HTERT RPE-1 (cell line): ENCODE data around the gene GADD45GIP1.
"Not testable (repeated sequence)": the region's sequence is repeated elsewhere in the genome, so short reads cannot be mapped to it uniquely, and the experiment has no call there.

Source experiments
- in situ Hi-C: fragments of 300-500 bp; cut with MboI; formaldehyde crosslinking; loops from 4 replicates; pipeline ENCODE4 v1.14.3; 2020; ENCODE audit warnings: low sequenced_read_pairs

The GADD45GIP1 gene

DNA sequence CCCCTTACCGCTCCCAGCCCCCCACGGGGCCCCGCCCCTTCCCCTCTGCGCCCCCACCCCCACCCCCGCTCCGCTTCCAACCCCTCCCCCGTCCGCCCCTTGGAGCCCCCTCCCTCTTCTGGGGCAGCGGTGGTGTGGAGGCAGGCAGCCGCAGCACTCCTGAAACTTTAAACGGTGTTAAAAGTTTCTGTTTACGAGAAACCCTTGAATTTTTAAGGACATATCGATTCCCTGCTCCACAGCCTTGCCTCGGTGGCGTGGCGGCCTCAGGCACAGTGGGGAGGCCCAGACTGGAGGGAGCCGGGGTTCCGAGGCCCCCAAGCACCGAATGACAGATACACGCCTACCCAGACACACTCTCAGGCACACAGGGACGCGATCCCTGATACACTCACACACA is 33.4 kb upstream of the GADD45GIP1 start:
- in situ Hi-C loops = no loop called here

DNA sequence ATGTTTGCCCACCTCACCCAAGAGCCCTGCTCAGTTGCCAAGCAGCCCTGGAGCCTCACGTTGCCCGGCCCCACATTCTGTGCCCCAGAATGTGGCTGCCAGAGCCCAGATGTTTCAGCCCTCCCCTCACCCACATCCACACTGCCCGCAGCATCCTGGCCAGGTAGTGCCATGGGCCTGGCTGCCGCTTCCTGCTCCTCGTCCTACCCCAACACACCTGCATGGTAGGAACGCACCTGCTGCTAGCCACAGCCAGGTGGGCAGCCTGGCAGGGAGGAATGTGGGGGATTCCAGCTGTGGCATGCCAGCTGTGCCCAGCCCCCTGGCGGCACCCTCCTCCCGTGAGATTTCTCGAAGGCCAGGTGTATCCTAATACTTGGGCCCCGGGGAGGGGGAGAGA is 30.8 kb upstream of the GADD45GIP1 start:
- in situ Hi-C loops = no loop called here

DNA sequence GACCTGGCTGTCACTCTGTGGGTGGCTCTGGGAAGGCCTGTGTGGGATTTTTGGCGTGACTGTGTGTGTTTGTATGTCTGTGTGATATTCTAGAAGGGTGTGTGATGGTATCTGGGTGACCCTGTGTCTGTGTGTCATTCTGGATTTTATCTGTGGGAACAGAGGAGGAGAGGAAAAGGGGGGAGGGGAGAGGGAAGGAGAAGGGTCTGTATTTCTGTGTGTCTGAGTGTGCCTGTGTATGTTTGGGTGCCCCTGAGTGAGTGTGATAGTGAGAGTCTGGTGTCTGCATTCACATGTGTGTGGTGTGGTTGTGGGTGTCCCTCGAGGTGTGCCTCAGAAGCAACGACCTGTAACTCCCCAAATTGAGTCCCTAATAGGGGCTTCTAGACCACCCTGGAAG is 30.2 kb upstream of the GADD45GIP1 start:
- in situ Hi-C loops = no loop called here

DNA sequence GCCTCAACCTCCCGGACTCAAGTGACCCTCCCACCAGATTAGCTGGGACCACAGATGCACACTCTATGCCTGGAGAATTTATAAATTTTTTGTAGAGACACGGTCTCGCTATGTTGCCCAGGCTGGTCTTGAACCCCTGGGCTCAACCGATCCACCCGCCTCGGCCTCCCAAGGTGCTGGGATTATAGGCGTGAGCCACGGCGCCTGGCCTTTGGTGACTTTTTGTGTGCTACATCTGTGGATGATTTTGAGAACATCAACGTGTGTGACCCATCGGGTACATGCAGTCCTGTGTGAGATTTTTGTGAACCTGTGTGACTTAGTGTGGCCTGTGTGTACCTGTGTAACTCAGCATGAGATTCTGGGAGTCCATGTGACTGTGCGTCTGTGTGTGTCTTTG is 29.7 kb upstream of the GADD45GIP1 start:
- in situ Hi-C loops = no loop called here

DNA sequence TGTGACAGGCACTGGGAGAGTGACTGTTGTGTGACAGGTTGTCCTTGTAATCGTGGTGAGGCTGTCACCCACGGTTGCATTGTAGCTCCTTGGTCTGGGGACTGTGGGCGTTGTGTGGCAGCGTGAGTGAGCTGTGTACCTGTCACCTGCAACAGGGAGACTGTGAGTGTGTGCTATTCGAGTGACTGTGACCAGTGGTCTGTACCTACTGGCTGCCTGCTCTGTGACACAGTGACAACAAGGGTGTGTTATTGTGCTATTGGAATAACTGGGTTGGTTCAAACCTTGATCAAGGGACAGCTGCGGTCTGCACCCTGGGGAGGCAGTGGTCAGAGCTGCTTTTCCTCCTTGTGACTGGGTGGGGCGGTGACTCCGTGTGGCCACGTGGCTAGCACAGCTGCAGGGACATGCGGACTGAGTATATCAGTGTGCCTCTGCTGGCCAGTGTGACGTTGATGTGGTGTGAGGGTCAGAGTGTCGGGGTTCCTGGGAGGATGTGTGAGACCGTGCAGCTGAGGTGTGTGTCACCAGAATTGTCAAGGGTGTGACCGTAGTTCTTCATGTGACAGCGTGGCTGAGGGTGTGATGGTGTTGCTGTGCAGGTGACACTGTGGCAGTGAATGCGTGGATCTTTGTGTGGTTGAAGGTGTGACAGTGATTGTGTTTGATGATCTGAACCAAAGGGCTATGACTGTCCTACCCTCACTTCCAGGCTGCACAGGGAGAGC is 28.2 kb upstream of the GADD45GIP1 start:
- in situ Hi-C loops = no loop called here

DNA sequence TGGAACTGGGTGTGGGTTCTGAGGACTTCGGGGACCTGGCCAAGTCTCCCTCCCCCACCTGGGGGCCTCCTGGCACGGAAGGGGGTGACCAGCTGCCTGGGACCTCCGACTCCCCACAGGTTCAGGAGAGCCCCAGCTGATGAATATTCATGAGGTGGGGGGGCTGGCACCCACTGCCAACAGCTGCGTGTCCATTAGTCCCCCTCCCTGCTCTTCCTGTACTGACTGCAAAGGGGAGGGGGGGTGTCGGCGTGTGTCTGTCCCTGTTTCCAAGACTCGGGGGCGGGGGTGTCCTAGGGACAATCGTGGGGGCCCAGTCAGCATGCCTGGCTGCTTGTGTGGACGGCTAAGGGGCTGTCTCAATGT is 27.6 kb upstream of the GADD45GIP1 start:
- in situ Hi-C loops = no loop called here

DNA sequence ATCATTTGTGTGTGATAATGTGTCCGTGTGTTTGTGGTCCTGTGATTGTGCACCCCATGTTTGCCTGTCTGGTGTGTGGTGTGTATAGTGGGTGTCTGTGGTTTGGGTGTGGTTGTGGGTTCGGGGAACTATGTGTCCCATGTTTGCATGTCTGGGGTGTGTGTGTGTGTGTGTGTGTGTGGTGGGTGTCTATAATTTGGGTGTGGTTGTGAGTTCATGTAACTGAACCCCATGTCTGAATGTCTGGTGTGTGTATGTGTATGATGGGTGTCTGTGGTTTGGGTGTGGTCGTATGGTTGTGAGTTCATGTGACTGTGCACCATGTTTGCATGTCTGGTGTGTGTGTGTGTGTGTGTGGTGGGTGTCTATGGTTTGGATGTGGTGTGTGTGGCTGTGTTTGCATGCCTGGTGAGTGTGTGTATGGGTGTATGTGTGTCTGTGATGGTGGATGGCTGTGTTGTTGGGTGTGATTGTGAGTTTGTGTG is 27.2 kb upstream of the GADD45GIP1 start:
- in situ Hi-C loops = no loop called here

DNA sequence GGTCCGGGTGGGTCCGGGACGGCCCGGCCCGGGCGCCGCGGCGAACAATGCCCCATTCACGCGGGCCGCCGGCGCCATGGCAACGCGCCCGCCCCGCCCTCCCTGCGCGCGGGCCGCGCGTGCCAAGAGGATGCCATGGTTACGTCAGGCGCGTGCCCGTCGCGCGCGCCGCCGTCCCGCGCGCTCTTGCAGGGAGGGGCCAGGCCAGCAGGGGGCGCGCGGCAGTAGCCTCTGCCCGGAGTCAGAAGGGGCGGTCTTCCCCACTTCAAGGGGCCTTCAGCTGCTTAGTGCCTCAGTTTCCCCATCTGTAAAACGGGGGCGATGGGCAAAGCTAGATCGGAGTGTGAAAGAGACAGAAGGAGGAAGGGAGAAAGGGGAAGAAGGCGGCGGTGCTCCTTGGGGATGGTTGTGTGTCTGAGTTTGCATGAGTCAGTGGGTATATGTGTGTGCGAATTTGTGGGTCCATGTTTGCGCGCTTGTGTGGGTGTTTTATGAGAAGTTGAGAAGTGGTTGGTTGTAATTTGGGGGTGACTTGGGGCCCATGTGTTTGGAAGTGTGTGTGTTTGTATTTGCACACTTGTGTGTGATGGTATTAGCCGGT is 26.6 kb upstream of the GADD45GIP1 start:
- in situ Hi-C loops = no loop called here

DNA sequence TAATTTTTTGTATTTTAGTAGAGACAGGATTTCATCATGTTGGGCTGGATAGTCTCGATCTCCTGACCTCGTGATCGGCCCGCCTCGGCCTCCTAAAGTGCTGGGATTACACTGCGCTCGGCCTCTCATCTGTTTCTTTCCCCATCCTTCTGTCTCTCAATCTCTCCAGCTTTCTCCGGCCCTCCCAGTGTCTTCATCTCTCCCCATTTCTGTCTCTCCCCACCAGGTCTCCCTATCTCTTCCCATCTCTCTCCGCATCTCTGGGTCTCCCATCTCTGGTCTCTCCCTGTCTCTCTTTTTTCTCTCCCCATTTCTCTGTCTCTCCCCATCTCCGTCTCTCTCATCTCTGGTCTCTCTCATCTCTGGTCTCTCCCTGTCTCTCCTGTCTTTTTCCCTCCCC is 26.1 kb upstream of the GADD45GIP1 start:
- in situ Hi-C loops = no loop called here

DNA sequence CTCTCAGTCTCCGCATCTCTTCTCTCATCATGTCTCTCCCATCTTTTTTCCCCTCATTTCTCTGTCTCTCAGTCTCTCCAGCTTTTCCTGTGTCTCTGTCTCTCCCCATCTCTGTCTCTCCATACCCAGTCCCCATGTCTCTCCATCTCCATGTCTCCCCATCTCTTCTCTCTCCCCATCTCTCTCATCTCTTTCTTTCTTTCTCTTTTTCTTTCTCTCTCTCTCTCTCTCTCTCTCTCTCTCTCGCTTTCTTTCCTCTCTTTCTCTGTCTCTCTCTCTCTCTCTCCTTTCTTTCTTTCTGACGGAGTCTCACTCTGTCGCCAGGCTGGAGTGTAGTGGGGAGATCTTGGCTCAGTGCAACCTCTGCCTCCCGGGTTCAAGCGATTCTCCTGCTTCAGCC is 25.6 kb upstream of the GADD45GIP1 start:
- in situ Hi-C loops = no loop called here

DNA sequence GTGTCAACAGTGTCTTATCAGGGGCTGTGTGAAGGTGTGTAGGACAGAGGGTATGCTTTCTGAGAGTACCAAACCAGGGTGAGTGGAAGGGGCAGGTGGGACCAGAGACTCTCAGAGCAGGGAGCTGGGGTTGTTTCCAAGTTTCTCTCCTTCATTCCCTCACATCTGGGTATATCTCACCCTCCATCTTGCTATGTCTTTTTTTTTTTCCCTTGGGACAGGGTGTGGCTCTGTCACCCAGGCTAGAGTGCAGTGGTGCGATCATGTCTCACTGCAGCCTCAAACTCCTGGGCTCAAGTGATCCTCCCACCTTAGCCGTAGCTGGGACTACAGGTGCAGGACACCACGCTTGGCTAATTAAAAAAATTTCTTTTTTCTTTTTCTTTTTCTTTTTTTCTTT is 23.0 kb upstream of the GADD45GIP1 start:
- in situ Hi-C loops = no loop called here

DNA sequence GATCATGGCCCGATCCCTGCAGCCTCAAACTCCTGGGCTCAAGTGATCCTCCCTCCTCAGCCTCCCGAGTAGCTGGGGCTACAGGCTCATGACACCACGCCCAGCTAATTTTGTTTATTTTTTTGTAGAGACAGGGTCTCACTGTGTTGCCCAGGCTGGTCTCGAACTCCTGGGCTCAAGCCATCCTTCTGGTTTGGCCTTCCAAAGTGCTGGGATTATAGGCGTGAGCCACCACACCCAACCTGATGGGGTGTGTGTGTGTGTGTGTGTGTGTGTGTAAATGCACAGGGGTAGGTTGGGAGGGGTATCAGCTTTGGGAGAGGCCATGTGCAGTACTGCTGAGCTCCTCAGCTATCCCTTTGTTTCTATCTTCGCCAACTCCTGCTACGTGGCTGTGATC is 19.1 kb upstream of the GADD45GIP1 start:
- in situ Hi-C loops = not testable (repeated sequence)

DNA sequence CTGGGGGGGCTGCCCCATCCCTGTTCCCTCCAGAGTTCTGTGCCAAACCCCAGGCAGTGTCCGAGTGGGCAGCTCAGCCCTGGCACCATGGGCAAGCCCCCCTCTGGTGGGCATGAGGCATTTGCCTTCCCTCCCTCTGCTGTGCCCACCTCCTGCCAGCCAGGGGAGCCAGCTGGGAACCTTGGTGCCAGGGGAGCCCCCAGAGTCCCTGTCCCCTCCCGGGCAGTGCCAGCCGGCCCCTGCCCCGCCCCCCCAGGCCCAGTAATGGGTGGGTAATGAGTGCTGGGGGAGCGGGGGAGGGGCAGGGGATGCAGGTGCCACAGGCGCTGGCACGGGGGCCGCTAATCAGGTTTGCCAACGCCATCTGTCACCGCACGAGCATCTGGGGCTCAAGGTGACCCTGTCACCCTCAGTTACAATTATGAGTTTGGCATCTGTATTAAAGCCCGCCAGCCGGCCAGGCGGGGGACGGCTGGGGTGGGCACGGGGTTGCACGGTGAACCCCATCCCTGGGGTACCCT is 18.3 kb upstream of the GADD45GIP1 start:
- in situ Hi-C loops = no loop called here

DNA sequence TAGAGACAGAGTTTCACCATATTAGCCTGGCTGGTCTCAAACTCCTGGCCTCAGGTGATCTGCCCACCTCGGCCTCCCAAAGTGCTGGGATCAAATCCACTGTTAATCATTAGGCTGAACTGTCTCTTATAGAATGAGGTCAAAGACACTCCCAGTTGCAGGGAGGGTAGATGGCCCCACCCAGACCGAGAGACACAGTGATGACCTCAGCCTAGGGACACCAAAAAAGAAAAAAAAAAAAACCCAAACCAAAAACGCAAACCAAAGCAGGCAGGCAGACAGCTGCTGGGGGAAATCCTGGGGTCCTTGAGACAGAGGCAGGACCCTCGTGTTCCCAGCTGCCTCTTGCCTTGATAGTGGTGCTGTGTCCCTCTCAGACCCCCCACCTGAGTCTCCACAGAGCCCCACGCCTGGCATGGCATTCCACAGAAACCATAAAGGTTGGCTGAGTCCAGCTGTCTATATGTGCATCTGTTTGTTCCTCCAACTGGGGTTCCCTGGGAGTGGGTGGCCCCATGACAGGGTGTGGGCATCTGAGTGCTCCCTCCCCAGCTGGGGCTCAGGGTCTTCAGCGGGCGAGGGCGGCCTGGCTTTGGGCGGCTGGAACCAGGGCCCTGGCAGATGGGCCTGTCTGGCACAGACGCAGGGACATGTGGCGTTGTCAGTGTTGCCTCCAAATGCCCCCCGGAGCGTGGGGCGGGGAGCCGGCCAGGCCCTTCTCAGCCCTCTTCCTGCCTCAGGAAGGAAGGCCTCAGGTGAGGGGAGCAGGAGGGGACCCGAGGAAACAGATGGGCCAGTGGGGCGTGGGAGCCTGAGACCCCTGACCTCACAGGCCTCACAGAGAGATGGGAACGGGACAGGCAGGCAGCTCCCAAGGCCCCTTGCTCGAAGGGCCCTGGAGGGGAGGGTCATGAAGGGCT is 17.5 kb upstream of the GADD45GIP1 start:
- in situ Hi-C loops = no loop called here

DNA sequence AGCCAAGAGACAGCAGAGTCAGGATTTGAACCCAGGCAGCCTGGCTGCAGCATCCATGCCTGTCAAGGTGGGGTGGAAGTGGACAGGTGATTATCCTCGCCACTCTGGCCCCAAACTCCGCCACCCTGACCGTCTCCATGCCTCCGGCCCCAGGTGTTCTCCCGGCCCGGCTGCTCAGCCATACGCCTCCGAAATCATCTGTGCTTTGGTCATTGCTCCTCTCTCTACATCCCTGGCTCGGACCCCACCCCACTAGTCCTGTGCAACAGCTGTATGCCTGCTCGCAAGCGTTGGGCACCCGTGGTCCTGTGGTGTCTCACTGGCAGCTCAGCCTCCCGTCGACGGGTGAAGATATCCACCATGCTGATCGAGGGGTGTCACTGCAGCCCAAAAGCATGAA is 16.2 kb upstream of the GADD45GIP1 start:
- in situ Hi-C loops = no loop called here

DNA sequence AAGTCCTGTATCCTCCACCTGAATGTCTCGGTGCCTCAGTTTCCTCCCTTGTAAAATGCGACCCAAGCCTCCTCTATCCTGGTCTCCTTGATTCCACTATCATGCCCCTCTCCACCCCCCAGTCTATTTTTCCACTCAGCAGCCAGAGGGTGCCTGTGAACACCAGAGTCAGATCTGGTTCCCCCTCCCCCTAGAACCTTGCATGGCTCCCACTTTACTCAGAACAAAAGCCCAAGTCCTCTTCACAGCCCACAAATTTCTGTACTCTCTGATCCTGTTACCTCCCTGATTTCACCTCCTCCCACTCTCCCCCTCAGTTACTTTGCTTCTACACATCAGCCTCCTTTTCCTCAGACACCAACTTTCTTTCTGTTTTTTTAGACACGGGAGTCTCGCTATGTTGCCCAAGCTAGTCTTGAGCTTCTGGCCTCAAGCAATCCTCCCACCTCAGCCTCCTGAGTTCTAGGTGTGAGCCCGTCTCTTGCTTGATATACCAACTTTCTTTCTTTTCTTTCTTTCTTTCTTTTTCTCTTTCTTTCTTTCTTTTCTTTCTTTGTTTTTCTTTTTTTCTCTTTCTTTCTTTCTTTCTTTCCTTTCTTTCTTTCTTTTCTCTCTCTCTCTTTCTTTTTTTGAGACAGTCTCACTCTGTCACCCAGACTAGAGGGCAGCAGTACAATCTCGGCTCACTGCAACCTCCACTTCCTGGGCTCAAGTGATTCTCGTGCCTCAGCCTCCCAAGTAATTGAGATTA is 13.2 kb upstream of the GADD45GIP1 start:
- in situ Hi-C loops = no loop called here

DNA sequence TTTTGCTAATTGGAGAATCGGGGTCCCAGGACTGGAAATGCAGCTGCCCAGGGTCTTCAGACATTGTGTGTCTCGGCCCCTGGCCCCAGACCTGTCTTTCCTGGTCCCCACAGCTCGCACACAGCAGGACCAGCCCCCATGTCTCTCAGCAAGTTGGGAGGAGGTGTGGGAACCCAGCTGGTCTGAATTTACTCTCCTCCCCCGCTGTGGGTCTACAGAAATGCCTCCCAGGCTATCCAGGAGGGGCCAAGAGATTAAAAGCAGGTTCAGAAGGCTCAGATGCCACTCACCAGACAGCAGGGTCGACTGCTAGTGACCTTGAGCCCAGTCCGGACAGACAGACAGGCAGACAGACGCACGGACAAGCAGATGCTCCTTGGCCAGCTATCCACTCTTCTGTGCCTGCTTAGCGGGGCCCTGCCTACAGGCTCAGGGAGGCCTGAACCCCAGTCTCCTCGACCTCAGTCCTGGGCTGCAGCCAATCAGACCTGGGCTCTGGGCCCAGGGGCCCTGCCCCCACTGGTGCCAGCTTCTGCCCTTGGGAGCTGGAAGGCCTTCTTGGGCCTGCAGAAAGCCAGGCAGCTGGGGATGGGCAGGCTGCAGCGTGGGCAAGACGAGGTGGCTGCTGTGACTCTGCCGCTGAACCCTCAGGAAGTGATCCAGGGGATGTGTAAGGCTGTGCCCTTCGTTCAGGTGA is 12.4 kb upstream of the GADD45GIP1 start, which contains the start of gene DAND5:
TSS of gene DAND5 (plus strand) at position 285 of the 697 bp plus-strand sequence. CDS start at position 370, 85 bp downstream.
- in situ Hi-C loops = no loop called here

DNA sequence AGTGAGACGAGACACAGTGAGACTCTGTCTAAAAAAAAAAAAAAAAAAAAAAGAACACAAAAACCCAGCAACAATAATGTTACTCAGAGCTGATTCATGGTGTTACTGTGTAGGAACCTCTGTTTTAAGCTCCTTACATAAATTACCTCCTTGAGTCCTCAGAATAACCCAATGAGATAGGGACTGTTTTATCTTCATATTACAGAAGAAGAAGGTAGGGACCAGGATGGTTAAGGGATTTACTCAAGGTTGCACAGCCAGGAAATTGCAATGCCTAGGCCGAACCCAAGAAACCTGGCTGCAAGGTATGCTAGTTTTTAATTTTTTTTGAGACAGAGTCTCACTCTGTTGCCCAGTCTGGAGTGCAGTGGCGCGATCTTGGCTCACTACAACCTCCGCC is 10.9 kb upstream of the GADD45GIP1 start:
- in situ Hi-C loops = no loop called here

DNA sequence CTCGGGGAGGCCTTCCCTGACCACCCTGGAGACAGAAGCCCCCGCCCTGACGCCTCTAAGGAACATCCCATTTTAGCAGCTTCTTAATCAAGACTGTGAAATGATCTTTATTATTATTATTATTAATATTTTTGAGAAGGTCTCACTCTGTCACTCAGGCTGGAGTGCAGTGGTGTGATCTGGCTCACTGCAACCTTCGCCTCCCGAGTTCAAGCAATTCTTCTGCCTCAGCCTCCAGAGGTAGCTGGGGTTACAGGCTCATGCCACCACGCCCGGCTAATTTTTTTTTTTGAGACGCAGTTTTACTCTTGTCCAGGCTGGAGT is 8.8 kb upstream of the GADD45GIP1 start:
- in situ Hi-C loops = no loop called here
